OCI-LY3 (cell line): Measurements from ENCODE around the gene CACNA1G.

Source experiments
- H2AFZ ChIP-seq: fragments of 200-600, 300-600 bp; shearing (Covaris generic); 2 replicates; pipeline ENCODE4 v1.6.0; 2014; ENCODE audit warnings: antibody characterized with exemption, low read depth, low read length
- H3K27ac ChIP-seq: fragments of 200-600, 300-600 bp; sonication (generic); 2 replicates; pipeline ENCODE4 v1.5.1; 2014; ENCODE audit warnings: mild to moderate bottlenecking, low read length, moderate library complexity, mixed read lengths
- H3K27me3 ChIP-seq: fragments of 200-600, 300-600 bp; sonication (generic); 2 replicates; pipeline ENCODE4 v1.6.1; 2014; ENCODE audit warnings: low read depth, low read length, mixed read lengths
- H3K36me3 ChIP-seq: fragments of 200-600, 300-600 bp; sonication (generic); replicated peaks from 2 replicates; pipeline ENCODE3; 2014; ENCODE audit warnings: low read depth, low read length, mixed read lengths
- H3K4me1 ChIP-seq: fragments of 300-600, 200-600 bp; sonication (generic); 2 replicates; pipeline ENCODE4 v1.6.1; 2014; ENCODE audit warnings: low read length, mixed read lengths
- H3K4me2 ChIP-seq: fragments of 200-600, 300-600 bp; sonication (generic); 2 replicates; pipeline ENCODE4 v1.6.1; 2014; ENCODE audit warnings: low read length, mixed read lengths
- H3K4me3 ChIP-seq: fragments of 300-600, 200-600 bp; sonication (generic); 2 replicates; pipeline ENCODE4 v1.5.1; 2014; ENCODE audit warnings: antibody characterized with exemption, mild to moderate bottlenecking, low read length, moderate library complexity
- H3K79me2 ChIP-seq: fragments of 300-600, 200-600 bp; shearing (Covaris generic); 2 replicates; pipeline ENCODE4 v1.6.1; 2014; ENCODE audit warnings: mild to moderate bottlenecking, low read length, mixed read lengths
- H3K9ac ChIP-seq: fragments of 300-600, 200-600 bp; shearing (Covaris generic); 2 replicates; pipeline ENCODE4 v1.6.0; 2014; ENCODE audit warnings: mild to moderate bottlenecking, low read length, moderate library complexity
- H3K9me3 ChIP-seq: fragments of 200-600, 300-600 bp; shearing (Covaris generic); 2 replicates; pipeline ENCODE4 v1.6.1; 2014; ENCODE audit warnings: low read length, mixed read lengths; ENCODE audit not compliant: insufficient read depth
- H4K20me1 ChIP-seq: fragments of 200-600, 300-600 bp; sonication (generic); 2 replicates; pipeline ENCODE4 v1.6.1; 2016; ENCODE audit warnings: low read length, mixed read lengths; ENCODE audit not compliant: insufficient read depth
- CTCF ChIP-seq: fragments of 200-600, 300-600 bp; sonication (generic); IDR thresholded peaks from 2 replicates; pipeline ENCODE4 v1.5.1; 2014; ENCODE audit warnings: antibody characterized with exemption, low read length, low read depth
- EZH2phosphoT487 ChIP-seq: fragments of 200-600 bp; shearing (Covaris generic); IDR thresholded peaks from 2 replicates; pipeline ENCODE4 v1.6.1; 2018; ENCODE audit warnings: antibody characterized with exemption, mixed run types, low read depth

The CACNA1G gene

GRCh38 chr17:50664788-50665458 lies 104.4 kb downstream of the CACNA1G start:
- H3K4me3 ChIP-seq, result no peak overlapping the region
- H3K4me1 ChIP-seq, result peaks cover 4% of the 10 kb centered on the region; the same call in 1 of the 2 replicates
- H3K9ac ChIP-seq, result no peak overlapping the region
- H3K27ac ChIP-seq, result no peak overlapping the region
- H4K20me1 ChIP-seq, result no peaks in the 10 kb centered on the region
- no peak overlapping the region for H3K4me2 ChIP-seq
- H2AFZ ChIP-seq, result no peak overlapping the region
- H3K79me2 ChIP-seq, result no peaks in the 10 kb centered on the region
- TF ChIP-seq EZH2phosphoT487 (no peak), CTCF (no peak)
- H3K36me3 ChIP-seq, result no peaks in the 10 kb centered on the region
- H3K9me3 ChIP-seq, result no peaks in the 10 kb centered on the region
- peaks cover 7% of the 10 kb centered on the region; the same call in 1 of the 2 replicates for H3K27me3 ChIP-seq

- H3K4me1 ChIP-seq, result peaks cover 4% of the 10 kb centered on the region; the same call in 1 of the 2 replicates
Observed at GRCh38 chr17:50665838-50666237, 105.3 kb downstream of the CACNA1G start.

GRCh38 chr17:50666316-50666715 lies 105.8 kb downstream of the CACNA1G start:
- Histone ChIP-seq H3K4me3 (no peak overlapping the region), H3K36me3 (no peaks in the 10 kb centered on the region), H3K79me2 (no peaks in the 10 kb centered on the region), H3K4me1 (peaks cover 4% of the 10 kb centered on the region; the same call in 1 of the 2 replicates), H4K20me1 (no peaks in the 10 kb centered on the region), H3K27me3 (peaks cover 7% of the 10 kb centered on the region; the same call in 1 of the 2 replicates), H3K4me2 (no peak overlapping the region), H3K9me3 (no peaks in the 10 kb centered on the region), H3K27ac (no peak overlapping the region), H2AFZ (no peak overlapping the region), H3K9ac (no peak overlapping the region)
- TF ChIP-seq EZH2phosphoT487 (no peak), CTCF (no peak)

More at GRCh38 chr17:50665838-50666237, 105.3 kb downstream of the CACNA1G start:
- no peaks in the 10 kb centered on the region for H3K79me2 ChIP-seq
- no peaks in the 10 kb centered on the region for H3K36me3 ChIP-seq
- H3K27me3 ChIP-seq, result peaks cover 7% of the 10 kb centered on the region; the same call in 1 of the 2 replicates
- H3K27ac ChIP-seq, result no peak overlapping the region
- no peak overlapping the region for H3K4me3 ChIP-seq
- H4K20me1 ChIP-seq, result no peaks in the 10 kb centered on the region
- no peak overlapping the region for H3K9ac ChIP-seq
- TF ChIP-seq CTCF (no peak), EZH2phosphoT487 (no peak)
- no peak overlapping the region for H2AFZ ChIP-seq
- H3K4me2 ChIP-seq, result no peak overlapping the region
- no peaks in the 10 kb centered on the region for H3K9me3 ChIP-seq

GRCh38 chr17:50667259-50668024 lies 106.9 kb downstream of the CACNA1G start:
- Histone ChIP-seq H3K4me2 (no peak overlapping the region), H3K27ac (no peak overlapping the region), H3K79me2 (no peaks in the 10 kb centered on the region), H3K36me3 (no peaks in the 10 kb centered on the region), H3K4me1 (no peaks in the 10 kb centered on the region), H3K4me3 (no peak overlapping the region), H3K27me3 (peaks cover 7% of the 10 kb centered on the region; the same call in 1 of the 2 replicates), H3K9ac (no peak overlapping the region), H3K9me3 (no peaks in the 10 kb centered on the region), H4K20me1 (no peaks in the 10 kb centered on the region), H2AFZ (no peak overlapping the region)
- TF ChIP-seq EZH2phosphoT487 (no peak), CTCF (no peak)
